ENCODE results near the gene HOMEZ. TPM values are rescaled to one million over a fixed set of nuclear protein-coding genes. Genes with fewer than 3 reads are reported as not detected.

HOMEZ gene
- total RNA-seq, 1 experiment from 2014 or later = 4.9 TPM

- Histone ChIP-seq H3K9me3 (replicated peaks) (no peaks in the 10 kb centered on the region), H3K27me3 (replicated peaks) (no peaks in the 10 kb centered on the region), H3K4me1 (replicated peaks) (peaks cover 35% of the 10 kb centered on the region), H3K4me3 (peak overlapping the region; percentile 62), H3K27ac (peak overlapping the region; percentile 85), H3K36me3 (no peaks in the 10 kb centered on the region)
- peak; percentile 98 for DNase-seq (ENCODE audit: low read depth in 1 of 2, low spot score in 2 of 2)
Observed at GRCh38 chr14:23301288-23301968, 15.5 kb upstream of the HOMEZ start.

DNA sequence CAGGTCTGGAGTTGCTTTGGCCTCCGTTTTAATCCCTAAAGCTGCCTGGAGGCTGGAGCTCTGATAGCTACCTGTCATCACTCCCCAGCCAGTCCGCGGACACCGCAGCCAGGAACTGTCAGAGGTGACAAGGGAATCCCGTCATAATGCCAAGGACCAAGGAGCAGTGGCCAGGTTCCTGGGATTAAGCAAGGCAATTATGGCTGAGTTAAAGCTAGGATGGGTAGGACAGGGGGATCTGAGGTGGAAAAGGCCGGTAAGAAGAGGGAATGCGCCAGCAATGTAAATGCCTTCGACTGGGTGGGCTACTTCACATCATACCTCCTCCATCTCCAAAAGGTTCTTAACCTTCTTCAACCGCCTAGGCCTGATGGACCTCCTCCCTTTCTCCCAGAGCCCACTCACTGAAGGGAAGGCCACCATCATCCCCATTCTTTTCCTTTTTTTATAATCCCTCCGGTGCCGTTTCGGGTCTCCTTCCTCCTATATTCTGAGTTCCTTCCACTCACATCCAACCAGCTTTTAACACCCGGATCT, 14.8 kb upstream of the HOMEZ start:
- no peaks in the 10 kb centered on the region for H3K27me3 ChIP-seq (replicated peaks)
- peak in 1 of 2 experiments; percentile 40 for DNase-seq (ENCODE audit: low read depth in 1 of 2, low spot score in 2 of 2)

GRCh38 chr14:23299986-23300686, 14.2 kb upstream of the HOMEZ start:
- no peak for DNase-seq (ENCODE audit: low read depth in 1 of 2, low spot score in 2 of 2)
- Histone ChIP-seq H3K4me1 (replicated peaks) (peaks cover 32% of the 10 kb centered on the region), H3K9me3 (replicated peaks) (no peaks in the 10 kb centered on the region), H3K27me3 (replicated peaks) (no peaks in the 10 kb centered on the region), H3K36me3 (no peaks in the 10 kb centered on the region), H3K4me3 (peak overlapping the region; percentile 62), H3K27ac (peak overlapping the region; percentile 33; the same call in 1 of the 2 replicates)

More for the DNA sequence above, 14.8 kb upstream of the HOMEZ start:
- H3K4me1 ChIP-seq (replicated peaks) = peaks cover 32% of the 10 kb centered on the region
- no peaks in the 10 kb centered on the region for H3K9me3 ChIP-seq (replicated peaks)
- H3K36me3 ChIP-seq = no peaks in the 10 kb centered on the region
- peak overlapping the region; percentile 33 for H3K27ac ChIP-seq
- H3K4me3 ChIP-seq = peak overlapping the region; percentile 62

GRCh38 chr14:23299211-23299957, 13.5 kb upstream of the HOMEZ start:
- peaks cover 35% of the 10 kb centered on the region for H3K4me1 ChIP-seq (replicated peaks)
- H3K9me3 ChIP-seq (replicated peaks) = no peaks in the 10 kb centered on the region
- DNase-seq (ENCODE audit: low read depth in 1 of 2, low spot score in 2 of 2) = peak in 1 of 2 experiments; percentile 28
- H3K27ac ChIP-seq = no peak overlapping the region
- H3K4me3 ChIP-seq = no peak overlapping the region
- no peaks in the 10 kb centered on the region for H3K36me3 ChIP-seq
- H3K27me3 ChIP-seq (replicated peaks) = no peaks in the 10 kb centered on the region

DNA sequence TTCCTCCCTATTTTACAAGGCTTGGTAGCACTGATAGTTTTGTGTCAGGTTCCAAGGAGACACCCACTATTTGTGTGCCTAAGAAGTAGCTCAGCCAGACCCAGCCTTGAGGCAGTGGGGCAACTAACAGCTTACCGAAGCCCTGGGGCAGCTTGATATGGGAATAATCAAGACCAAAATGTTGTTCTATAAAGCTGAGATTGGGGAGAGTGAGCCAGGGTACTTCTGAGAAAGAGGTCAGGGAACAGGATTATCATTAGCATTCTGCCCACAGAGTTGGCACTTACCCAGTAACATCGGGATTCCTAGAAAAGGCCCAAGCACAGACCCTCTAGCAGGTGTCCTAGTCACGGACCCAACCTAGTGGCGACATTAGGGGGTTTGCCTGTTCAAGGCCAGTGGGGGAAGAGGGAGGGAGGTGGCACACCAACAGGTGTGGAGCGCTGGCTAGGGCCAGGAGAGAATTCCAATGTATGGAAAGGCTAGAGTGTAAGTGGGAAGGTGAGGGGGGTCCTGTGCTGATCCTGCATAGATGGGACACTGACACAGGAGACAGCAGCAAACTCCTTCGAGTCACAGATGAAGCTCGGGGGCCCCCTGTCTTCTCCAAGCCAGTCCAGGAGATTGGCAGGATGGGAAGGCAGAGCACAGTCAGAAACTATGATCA, 11.8 kb upstream of the HOMEZ start:
- Histone ChIP-seq H3K4me1 (replicated peaks) (peaks cover 33% of the 10 kb centered on the region), H3K4me3 (no peak overlapping the region), H3K36me3 (no peaks in the 10 kb centered on the region), H3K27ac (no peak overlapping the region), H3K9me3 (replicated peaks) (no peaks in the 10 kb centered on the region), H3K27me3 (replicated peaks) (no peaks in the 10 kb centered on the region)
- DNase-seq (ENCODE audit: low read depth in 1 of 2, low spot score in 2 of 2) = no peak

GRCh38 chr14:23297096-23297495, 11.2 kb upstream of the HOMEZ start:
- Histone ChIP-seq H3K9me3 (replicated peaks) (no peaks in the 10 kb centered on the region), H3K4me1 (replicated peaks) (peaks cover 27% of the 10 kb centered on the region), H3K27ac (no peak overlapping the region), H3K36me3 (no peaks in the 10 kb centered on the region), H3K27me3 (replicated peaks) (no peaks in the 10 kb centered on the region), H3K4me3 (no peak overlapping the region)
- no peak for DNase-seq (ENCODE audit: low read depth in 1 of 2, low spot score in 2 of 2)

GRCh38 chr14:23296012-23296777, 10.3 kb upstream of the HOMEZ start:
- Histone ChIP-seq H3K27ac (no peak overlapping the region), H3K9me3 (replicated peaks) (no peaks in the 10 kb centered on the region), H3K4me1 (replicated peaks) (peaks cover 24% of the 10 kb centered on the region), H3K4me3 (no peak overlapping the region), H3K27me3 (replicated peaks) (no peaks in the 10 kb centered on the region), H3K36me3 (no peaks in the 10 kb centered on the region)
- DNase-seq (ENCODE audit: low read depth in 1 of 2, low spot score in 2 of 2) = no peak

DNA sequence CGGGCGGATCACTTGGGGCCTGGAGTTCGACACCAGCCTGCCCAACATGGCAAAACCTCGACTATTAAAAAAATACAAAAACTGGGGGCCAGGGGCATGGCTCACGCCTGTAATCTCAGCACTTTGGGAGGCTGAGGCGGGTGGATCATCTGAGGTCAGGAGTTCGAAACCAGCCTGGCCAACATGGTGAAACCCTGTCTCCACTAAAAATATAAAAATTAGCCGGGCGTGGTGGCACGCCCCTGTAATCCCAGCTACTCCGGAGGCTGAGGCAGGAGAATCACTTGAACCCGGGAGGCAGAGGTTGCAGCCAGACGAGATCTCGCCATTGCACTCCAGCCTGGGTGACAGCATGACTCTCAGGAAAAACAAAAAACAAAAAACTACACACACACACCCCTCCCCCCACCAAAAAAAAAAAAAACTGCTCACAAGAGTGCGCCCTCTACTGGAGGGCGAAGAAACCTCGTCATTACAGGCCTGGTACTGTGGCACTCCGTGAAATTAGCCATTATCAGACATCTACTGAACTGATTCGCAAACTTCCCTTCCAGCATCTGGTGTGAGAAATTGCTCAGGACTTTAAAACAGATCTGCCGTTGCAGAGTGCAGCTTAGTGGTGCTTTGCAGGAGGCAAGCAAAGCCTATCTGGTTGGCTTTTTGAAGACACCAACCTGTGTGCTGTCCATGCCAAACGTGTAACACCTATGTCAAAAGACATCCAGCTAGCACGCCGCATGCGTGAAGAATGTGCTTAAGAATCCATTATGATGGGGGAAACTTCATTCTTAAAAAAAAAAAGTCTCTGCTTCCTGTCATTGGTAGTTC, 9.0 kb upstream of the HOMEZ start:
- no peaks in the 10 kb centered on the region for H3K36me3 ChIP-seq
- H3K27ac ChIP-seq = no peak overlapping the region
- peaks cover 15% of the 10 kb centered on the region for H3K4me1 ChIP-seq (replicated peaks)
- H3K4me3 ChIP-seq = no peak overlapping the region
- DNase-seq (ENCODE audit: low read depth in 1 of 2, low spot score in 2 of 2) = peak in 1 of 2 experiments; percentile 60
- H3K27me3 ChIP-seq (replicated peaks) = no peaks in the 10 kb centered on the region
- H3K9me3 ChIP-seq (replicated peaks) = no peaks in the 10 kb centered on the region

DNA sequence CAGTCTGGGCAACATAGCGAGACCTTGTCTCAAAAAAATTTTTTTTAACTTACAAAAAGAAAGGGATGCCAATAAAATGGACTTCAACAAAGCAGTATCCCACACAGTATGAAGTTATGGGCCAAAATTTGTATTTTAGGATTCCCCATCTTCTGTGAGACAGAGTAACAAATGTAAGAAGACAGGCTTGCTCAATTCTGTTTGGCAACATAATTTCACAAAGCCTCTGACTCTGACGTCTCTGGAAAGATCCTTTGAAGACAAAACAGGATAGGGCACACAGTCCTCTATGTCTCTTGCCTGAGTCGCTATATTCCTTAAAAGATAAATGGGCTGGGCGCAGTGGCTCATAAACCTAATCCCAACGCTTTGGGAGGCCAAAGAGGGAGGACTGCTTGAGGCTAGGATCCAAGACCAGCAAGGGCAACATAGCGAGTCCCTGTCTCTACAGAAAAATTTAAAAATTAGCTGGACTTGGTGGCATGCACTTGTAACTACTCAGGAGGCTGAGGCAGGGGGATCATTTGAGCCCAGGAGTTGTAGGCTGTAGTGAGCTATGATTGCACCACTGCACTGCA, 1.1 kb upstream of the HOMEZ start:
- Histone ChIP-seq H3K4me1 (replicated peaks) (peaks cover 21% of the 10 kb centered on the region), H3K9me3 (replicated peaks) (no peaks in the 10 kb centered on the region)
- DNase-seq (ENCODE audit: low read depth in 1 of 2, low spot score in 2 of 2) = no peak

DNA sequence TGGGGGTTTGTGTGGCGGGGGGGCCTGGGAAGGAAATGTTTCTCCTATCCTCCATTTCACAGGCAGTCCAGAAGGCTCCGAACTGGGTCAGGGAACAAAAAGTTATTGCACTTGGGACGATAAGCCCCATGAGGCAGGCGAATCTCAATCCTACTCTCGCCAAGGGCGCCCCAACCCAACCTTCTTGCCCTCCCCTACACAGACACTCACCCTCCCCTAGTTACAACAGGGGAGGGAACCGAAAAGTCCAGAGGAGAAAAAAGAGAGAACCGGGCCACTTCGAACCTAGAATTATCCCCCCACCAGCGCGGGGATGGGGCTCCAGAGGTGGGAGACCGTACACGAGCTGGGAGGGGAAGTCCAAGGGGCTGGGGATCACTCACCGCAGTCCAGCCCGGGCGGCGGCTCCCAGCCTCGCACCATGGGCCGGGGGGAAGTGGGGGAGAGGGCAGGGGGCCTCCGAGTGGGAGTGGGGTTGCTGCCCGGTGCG, 357 bp downstream of the HOMEZ start:
- Histone ChIP-seq H3K36me3 (no peaks in the 10 kb centered on the region), H3K27me3 (replicated peaks) (no peaks in the 10 kb centered on the region), H3K4me3 (peak overlapping the region; percentile 62), H3K4me1 (replicated peaks) (peaks cover 21% of the 10 kb centered on the region), H3K9me3 (replicated peaks) (no peaks in the 10 kb centered on the region), H3K27ac (no peak overlapping the region; the same call in 1 of the 2 replicates)
- no peak for DNase-seq (ENCODE audit: low read depth in 1 of 2, low spot score in 2 of 2)

More for the DNA sequence above, 1.1 kb upstream of the HOMEZ start:
- H3K36me3 ChIP-seq = no peaks in the 10 kb centered on the region
- peak overlapping the region; percentile 54; the same call in 1 of the 2 replicates for H3K27ac ChIP-seq
- H3K4me3 ChIP-seq = peak overlapping the region; percentile 62
- H3K27me3 ChIP-seq (replicated peaks) = no peaks in the 10 kb centered on the region

GRCh38 chr14:23284654-23285529, 1.0 kb downstream of the HOMEZ start:
- no peak overlapping the region; the same call in 1 of the 2 replicates for H3K27ac ChIP-seq

More at GRCh38 chr14:23284654-23285529, 1.0 kb downstream of the HOMEZ start:
- Histone ChIP-seq H3K9me3 (replicated peaks) (no peaks in the 10 kb centered on the region), H3K4me3 (peak overlapping the region; percentile 62), H3K4me1 (replicated peaks) (peaks cover 21% of the 10 kb centered on the region), H3K27me3 (replicated peaks) (no peaks in the 10 kb centered on the region), H3K36me3 (no peaks in the 10 kb centered on the region)
- DNase-seq (ENCODE audit: low read depth in 1 of 2, low spot score in 2 of 2) = no peak

Data from SJSA1 (cell line).